HG02763 (cell line): ENCODE results near the gene URI1.
"Not testable (repeated sequence)": the region's sequence is repeated elsewhere in the genome, so short reads cannot be mapped to it uniquely, and the experiment has no call there.

Experiments
- ATAC-seq: cut with Tn5 transposase; IDR thresholded peaks from one replicate; pipeline ENCODE4 v1.9.1; 2021; ENCODE audit warnings: mild to moderate bottlenecking, moderate library complexity; ENCODE audit not compliant: unreplicated experiment

URI1 gene

DNA sequence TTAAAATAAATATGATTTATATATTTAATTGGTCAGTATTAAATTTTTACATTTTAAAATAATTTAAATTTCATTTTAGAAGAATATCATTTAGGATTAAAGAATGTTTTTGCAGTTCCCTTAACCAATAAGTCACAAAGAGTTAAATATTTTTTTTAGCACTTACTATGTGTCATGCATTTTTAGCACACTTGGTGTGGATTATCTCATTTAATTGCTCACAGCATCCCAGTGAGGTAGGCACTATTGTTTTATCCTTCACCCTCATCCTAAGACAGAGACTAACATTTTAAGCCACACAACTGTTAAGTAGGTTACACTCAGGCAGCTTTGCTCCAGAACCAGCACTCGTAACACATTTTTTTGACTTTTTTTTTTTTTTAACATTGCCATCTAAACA is 78.2 kb downstream of the URI1 start:
- no peak for ATAC-seq

DNA sequence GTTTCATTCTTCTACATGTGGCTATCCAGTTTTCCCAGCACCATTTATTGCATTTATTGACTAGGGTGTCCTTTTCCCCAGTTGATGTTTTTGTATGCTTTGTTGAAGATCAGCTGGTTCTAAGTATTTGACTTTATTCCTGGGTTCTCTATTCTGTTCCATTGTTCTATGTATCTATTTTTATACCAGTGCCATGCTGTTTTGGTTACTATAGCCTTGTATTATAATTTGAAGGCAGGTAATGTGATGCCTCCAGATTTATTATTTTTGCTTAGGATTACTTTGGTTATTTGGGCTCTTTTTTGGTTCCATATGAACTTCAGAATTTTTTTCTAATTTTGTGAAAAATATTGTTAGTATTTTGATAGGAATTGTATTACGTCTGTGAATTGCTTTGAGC is 80.6 kb downstream of the URI1 start:
- no peak for ATAC-seq

- no peak for ATAC-seq
These were observed 81.3 kb downstream of the URI1 start for GRCh38 chr19:30023330-30023729.

GRCh38 chr19:30024091-30024490 is 82.1 kb downstream of the URI1 start:
- no peak for ATAC-seq

- ATAC-seq = no peak
These were observed 84.9 kb downstream of the URI1 start for GRCh38 chr19:30026933-30027332.

GRCh38 chr19:30028118-30028991 is 86.3 kb downstream of the URI1 start:
- no peak for ATAC-seq

DNA sequence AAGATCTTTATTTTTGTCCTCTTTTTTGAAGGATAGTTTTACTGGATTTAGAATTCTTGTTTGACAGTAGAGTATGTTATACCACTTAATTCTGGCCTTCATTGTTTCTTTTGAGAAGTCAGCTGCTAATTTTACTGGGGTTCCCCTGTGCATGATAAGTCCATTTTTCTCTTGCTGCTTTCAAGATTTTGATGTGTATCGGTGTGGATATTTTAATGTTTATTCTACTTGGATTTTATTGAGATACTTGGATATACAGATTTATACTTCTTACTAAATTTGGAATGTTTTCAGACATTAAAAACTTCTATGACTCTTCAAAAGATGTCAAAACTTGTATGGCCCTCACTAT is 86.9 kb downstream of the URI1 start:
- ATAC-seq = no peak

DNA sequence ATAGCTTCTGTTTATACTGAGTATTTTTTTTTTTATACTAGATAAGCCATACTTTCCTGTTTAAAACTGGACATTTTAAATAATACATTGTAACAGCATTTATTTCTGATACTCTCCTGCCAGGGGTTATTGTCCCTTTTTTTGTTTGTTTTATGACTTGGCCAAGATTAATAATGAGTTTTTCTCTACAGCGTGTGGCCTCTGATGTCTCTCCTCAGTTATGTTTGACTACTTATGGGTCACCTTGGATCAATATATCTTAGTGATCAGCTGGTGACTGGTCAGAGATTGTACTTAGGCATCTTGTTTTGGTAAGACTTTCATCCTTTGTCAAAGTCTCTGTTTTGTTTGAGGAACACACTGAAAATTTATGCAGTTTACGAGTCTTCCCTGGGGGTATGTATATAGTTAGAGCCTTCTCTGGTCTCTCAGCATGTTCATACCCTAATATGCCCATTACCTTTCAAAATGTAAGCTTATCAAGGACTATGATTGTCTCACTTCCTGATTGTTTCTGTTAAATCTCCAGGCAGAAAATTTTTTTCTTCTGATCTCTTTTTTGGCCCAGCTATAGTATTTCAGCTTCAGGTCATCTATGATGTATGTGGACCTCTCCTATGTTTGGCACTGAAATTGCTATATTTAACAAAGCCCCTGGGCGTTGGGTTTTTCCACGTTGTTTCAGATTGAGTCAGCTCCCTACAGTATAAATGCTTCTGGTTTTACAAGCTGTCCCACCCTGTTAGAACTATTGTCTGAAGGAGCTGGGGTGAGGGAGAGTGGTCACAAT is 87.9 kb downstream of the URI1 start:
- peak; percentile 77 for ATAC-seq

- no peak for ATAC-seq
These were observed 92.3 kb downstream of the URI1 start for GRCh38 chr19:30034321-30034720.

DNA sequence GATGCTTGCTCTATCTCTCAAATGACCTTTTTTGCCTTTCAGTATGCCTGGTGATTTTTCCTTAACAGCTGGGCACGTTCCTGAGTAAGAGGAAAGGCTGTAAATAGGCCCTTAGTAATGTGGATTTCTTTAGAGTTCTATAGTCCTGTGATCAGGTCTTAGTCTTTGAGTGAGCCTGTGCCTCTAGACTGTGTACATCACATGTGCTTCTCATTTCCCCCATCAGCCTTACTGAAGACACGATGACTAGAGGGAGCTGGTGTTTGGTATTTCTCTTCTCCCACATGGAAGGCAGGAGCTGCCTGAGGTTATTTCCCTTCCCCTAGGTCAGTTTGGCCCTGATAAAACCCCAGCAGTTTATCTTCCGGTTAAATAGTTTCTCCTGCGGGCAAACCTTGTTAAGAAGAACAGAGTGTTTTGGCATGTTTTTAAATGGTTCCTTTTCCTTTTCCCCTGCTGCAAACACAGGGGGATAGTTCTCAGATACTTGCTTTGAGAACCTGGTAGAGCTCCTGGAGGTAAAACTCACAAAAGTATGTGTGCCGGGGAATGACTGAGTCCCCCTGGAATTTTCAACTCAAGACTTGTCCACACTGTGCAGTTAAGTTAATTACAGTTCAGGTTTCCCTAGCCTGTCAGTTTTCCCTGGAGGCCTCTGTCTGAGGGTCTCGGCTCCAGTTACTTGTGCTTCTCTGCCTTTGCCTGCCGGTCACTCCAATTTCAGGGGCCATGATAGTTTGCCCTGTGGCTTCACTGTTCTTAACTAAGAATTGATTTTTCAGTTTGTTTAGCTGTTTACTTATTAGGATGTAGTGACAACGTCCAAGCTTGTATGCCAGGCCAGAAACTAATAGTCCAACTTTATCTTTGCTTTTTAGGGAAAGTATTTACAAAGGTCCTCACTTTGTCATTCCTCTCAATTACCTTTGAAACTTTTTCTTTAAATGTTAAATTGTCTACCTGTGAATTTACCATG is 94.4 kb downstream of the URI1 start:
- no peak for ATAC-seq

DNA sequence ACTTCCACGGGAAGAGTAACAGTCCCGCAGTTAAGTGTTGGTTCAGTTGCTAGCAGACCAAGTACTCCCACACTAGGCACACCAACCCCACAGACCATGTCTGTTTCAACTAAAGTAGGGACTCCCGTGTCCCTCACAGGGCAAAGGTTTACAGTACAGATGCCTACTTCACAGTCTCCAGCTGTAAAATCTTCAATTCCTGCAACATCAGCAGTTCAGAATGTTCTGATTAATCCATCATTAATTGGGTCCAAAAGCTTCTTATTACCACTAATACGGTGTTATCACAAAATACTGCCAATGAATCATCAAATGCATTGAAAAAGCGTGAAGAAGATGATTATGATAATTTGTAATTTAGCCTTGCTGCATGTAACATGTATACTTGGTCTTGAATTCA is 95.8 kb downstream of the URI1 start:
- ATAC-seq = no peak

GRCh38 chr19:30041931-30042330 is 99.9 kb downstream of the URI1 start:
- ATAC-seq = not testable (repeated sequence)

GRCh38 chr19:30043008-30043407 is 101.0 kb downstream of the URI1 start:
- not testable (repeated sequence) for ATAC-seq

GRCh38 chr19:30044273-30045248 is 102.5 kb downstream of the URI1 start:
- no peak for ATAC-seq

DNA sequence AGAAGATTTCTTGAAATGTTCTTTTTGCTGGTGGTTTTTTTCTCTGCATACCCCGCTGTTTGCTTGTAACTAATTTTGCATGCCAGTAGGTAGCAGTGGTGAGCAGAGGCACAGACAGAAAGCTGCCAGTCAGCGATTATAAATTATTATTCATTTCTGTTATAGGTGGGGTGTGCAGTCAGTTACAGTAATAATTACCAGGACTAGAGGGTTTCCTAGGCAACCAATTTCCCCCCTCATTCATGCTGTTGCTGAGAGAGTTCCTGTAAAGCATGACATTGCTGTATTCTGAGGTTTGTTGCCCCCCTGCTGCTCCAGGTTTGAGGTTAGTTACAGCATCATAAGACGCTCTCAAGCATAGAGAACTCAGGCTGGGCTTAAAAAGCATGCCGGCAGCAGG is 104.5 kb downstream of the URI1 start:
- no peak for ATAC-seq

GRCh38 chr19:30047432-30047831 is 105.4 kb downstream of the URI1 start:
- no peak for ATAC-seq

DNA sequence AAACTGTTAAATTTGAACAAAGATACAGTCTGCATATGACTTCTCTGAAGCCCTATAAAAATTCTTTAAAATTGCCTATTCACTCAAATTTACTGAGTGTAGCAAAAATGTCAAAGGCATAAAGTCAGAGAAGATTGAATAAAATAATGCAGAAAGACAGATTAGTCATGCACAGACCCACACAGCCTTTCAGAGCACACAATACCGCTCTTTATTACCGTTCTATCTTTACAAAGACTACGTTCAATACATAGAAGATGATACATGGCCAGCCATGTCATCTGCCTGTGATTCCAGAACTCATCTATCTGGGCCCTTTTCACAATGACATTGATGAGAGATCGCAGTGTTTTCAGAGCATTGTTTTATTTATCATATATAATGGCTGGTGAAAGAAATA is 107.2 kb downstream of the URI1 start:
- no peak for ATAC-seq

DNA sequence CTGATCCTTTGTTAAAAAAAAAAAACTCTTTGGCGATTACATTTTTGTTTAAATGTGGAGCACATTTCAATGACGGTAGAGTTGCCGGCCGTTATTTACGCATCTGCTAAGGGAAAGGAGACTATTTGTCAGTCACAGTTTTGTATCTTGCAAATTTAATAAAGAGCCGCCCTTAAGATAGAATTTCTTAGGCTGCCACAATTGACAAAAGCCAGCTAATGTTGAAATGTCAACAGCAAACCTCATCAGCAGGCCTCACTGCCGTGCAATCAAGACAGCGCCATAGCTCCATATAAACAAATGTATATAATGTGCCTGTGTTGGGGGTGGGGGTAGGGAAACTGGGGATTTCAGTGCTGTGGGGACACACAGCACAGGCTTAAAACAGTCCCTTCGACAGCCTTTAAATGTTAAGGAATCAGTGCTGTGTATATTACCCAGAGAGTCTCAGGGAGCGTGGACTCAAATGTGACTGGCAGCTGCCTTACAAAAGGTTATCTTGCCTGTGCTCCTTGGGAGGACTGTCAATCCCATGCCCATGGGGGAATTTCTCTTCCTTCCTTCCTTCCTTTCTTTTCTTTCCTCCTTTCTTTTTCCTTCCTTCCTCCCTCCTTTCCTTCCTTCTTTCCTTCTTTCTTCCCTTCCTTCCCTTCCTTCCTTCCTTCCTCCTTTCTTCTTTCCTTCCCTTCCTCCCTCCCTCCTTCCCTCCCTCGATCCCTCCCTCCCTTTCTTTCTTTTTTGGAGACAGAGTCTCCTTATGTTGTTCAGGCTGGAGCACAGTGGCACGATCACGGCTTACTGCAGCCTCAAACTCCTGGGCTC is 108.0 kb downstream of the URI1 start:
- no peak for ATAC-seq
